Smooth muscle cell (in vitro differentiated cells): ENCODE data around the gene TMEM117. TPM values are rescaled to one million over a fixed set of nuclear protein-coding genes. Genes with fewer than 3 reads are reported as not detected.
A peak's percentile ranks its signal among the peaks of the same experiment; 100 is the strongest.
"Not testable (repeated sequence)": the region's sequence is repeated elsewhere in the genome, so short reads cannot be mapped to it uniquely, and the experiment has no call there.

Experiments used
- DNase-seq: peaks from one replicate; lab custom pipeline; 2025; ENCODE audit not compliant: unreplicated experiment; lab: John Stamatoyannopoulos, UW
- H2AFZ ChIP-seq: fragments of 200-600 bp; sonication (generic); 2 replicates; pipeline ENCODE4 v1.6.0; 2016; ENCODE audit warnings: antibody characterized with exemption, low read depth, mild to moderate bottlenecking
- H3F3A ChIP-seq: fragments of 200-600 bp; sonication (generic); 2 replicates; pipeline ENCODE4 v1.6.0; 2017; ENCODE audit warnings: antibody characterized with exemption, low read depth
- H3K27ac ChIP-seq: fragments of 200-600 bp; sonication (generic); 2 replicates; pipeline ENCODE4 v1.5.1; 2016; ENCODE audit warnings: low read depth, mild to moderate bottlenecking
- H3K27me3 ChIP-seq: fragments of 200-600 bp; sonication (generic); 2 replicates; pipeline ENCODE4 v1.6.1; 2016; ENCODE audit warnings: low read depth, mild to moderate bottlenecking
- H3K36me3 ChIP-seq: fragments of 200-600 bp; sonication (generic); 2 replicates; pipeline ENCODE4 v1.5.1; 2016; ENCODE audit warnings: low read depth
- H3K4me1 ChIP-seq: fragments of 200-600 bp; sonication (generic); 2 replicates; pipeline ENCODE4 v1.5.1; 2016; ENCODE audit warnings: low read depth
- H3K4me2 ChIP-seq: fragments of 200-600 bp; sonication (generic); 2 replicates; pipeline ENCODE4 v1.6.0; 2016; ENCODE audit warnings: mild to moderate bottlenecking
- H3K4me3 ChIP-seq: fragments of 200-600 bp; sonication (generic); 2 replicates; pipeline ENCODE4 v1.5.1; 2016; ENCODE audit warnings: mild to moderate bottlenecking
- H3K79me2 ChIP-seq: fragments of 200-600 bp; sonication (generic); 2 replicates; pipeline ENCODE4 v1.6.0; 2016; ENCODE audit warnings: low read depth, mild to moderate bottlenecking
- H3K9ac ChIP-seq: fragments of 200-600 bp; sonication (generic); 2 replicates; pipeline ENCODE4 v1.6.0; 2016; ENCODE audit warnings: low read depth
- H3K9me3 ChIP-seq: fragments of 200-600 bp; sonication (generic); replicated peaks from 2 replicates; pipeline ENCODE4 v1.5.1; 2016; ENCODE audit warnings: low read depth
- H4K20me1 ChIP-seq: fragments of 200-600 bp; sonication (generic); 2 replicates; pipeline ENCODE4 v1.6.0; 2016; ENCODE audit warnings: low read depth
- CTCF ChIP-seq: fragments of 200-600 bp; sonication (generic); IDR thresholded peaks from 2 replicates; pipeline ENCODE4 v1.5.1; 2017; ENCODE audit warnings: borderline replicate concordance, mild to moderate bottlenecking, antibody characterized with exemption; ENCODE audit not compliant: insufficient read depth, poor library complexity, severe bottlenecking
- WGBS: methylation state at CpG from one replicate; pipeline ENCODE4 v1.1.7; 2016; ENCODE audit warnings: low lambda C conversion rate; 5-methylcytosine and 5-hydroxymethylcytosine counted together
- polyA plus RNA-seq: library from polyadenylated mRNA; unstranded; fragments of >200 nt; fragmentation: Nextera tagmentation; extraction: Ambion mirVana; gene quantifications from 2 replicates; pipeline ENCODE4 v1.2.1, GENCODE V29; 2016
- total RNA-seq: library from RNA; depleted of rRNA; stranded (reverse); fragments of >200 nt; gene quantifications from 2 replicates; pipeline ENCODE4 v1.2.3, GENCODE V29; 2014

The TMEM117 gene
- total and polyA plus RNA-seq, 2 experiments from 2014 or later: 13.0 to 38.9 TPM

- no peaks in the 10 kb centered on the region for H4K20me1 ChIP-seq
- H3K4me1 ChIP-seq: no peaks in the 10 kb centered on the region
- no peak overlapping the region for H2AFZ ChIP-seq
- H3K4me3 ChIP-seq: no peak overlapping the region
- TF ChIP-seq CTCF: no peak
- DNase-seq: no peak
- no peak overlapping the region for H3K4me2 ChIP-seq
- no peaks in the 10 kb centered on the region for H3K27me3 ChIP-seq
- H3K9me3 ChIP-seq: peaks cover 2% of the 10 kb centered on the region
- no peaks in the 10 kb centered on the region for H3K36me3 ChIP-seq
- H3K9ac ChIP-seq: no peak overlapping the region
- H3K27ac ChIP-seq: no peak overlapping the region
- 95% methylated on average over 3 of the region's 3 CpGs for WGBS
- H3F3A ChIP-seq: no peaks in the 10 kb centered on the region
- H3K79me2 ChIP-seq: no peaks in the 10 kb centered on the region
These were observed 410.7 kb downstream of the TMEM117 start for GRCh38 chr12:44246482-44247105.

DNA sequence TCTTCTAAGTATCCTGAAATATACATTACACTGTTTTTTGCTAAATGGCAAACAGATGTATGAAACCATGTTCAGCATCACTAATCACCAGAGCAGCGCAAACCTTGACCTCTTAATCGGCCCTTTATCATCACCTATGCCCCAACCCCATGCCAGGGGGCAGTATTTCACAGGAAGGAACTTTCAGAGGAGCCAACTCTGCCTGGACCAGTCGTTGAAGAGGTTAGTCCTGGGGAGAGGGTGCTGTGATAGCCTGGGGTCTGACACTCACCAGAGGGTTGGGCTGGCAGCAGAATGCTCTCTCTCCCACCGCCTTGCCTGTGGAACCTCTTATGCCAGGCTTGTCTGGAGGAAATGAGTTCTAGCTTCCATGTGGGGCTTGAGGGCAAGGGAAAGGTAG, 411.7 kb downstream of the TMEM117 start:
- no peak overlapping the region for H3K4me3 ChIP-seq
- H3K4me2 ChIP-seq: no peak overlapping the region
- H3K9me3 ChIP-seq: peaks cover 2% of the 10 kb centered on the region
- no peaks in the 10 kb centered on the region for H4K20me1 ChIP-seq
- peak; percentile 3 for TF ChIP-seq CTCF
- H2AFZ ChIP-seq: no peak overlapping the region
- no peaks in the 10 kb centered on the region for H3K4me1 ChIP-seq
- H3K36me3 ChIP-seq: no peaks in the 10 kb centered on the region
- no peaks in the 10 kb centered on the region for H3K79me2 ChIP-seq
- H3K9ac ChIP-seq: no peak overlapping the region
- H3F3A ChIP-seq: no peaks in the 10 kb centered on the region
- no peak for DNase-seq
- H3K27ac ChIP-seq: no peak overlapping the region
- H3K27me3 ChIP-seq: no peaks in the 10 kb centered on the region
- 77% methylated on average over 4 of the region's 4 CpGs for WGBS

DNA sequence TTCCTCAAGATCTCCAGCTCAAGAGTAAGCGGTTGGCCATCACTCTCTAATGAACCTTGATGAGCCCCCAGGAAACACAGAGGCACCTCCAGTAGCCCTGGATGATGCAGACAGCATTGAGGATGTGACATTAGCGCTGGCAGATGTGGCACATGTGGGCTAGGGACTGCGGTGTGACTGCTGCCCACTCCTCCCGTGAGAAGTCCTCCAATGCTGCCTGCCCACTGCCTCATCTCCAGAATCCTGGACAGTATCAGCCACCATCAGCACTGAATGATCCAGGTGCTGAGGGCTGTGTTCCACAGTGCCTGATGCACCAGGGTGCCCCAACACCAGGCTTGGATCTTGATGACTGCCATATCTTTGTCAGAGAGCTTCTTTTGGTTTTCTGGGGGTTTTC, 412.6 kb downstream of the TMEM117 start:
- no peaks in the 10 kb centered on the region for H4K20me1 ChIP-seq
- no peak overlapping the region for H3K4me2 ChIP-seq
- no peaks in the 10 kb centered on the region for H3K79me2 ChIP-seq
- WGBS: 95% methylated on average over 4 of the region's 4 CpGs
- no peak overlapping the region for H2AFZ ChIP-seq
- H3K9ac ChIP-seq: no peak overlapping the region
- no peaks in the 10 kb centered on the region for H3F3A ChIP-seq
- no peak for TF ChIP-seq CTCF
- no peak overlapping the region for H3K4me3 ChIP-seq
- no peak for DNase-seq
- no peaks in the 10 kb centered on the region for H3K36me3 ChIP-seq
- H3K27ac ChIP-seq: no peak overlapping the region
- no peaks in the 10 kb centered on the region for H3K4me1 ChIP-seq
- H3K9me3 ChIP-seq: peaks cover 2% of the 10 kb centered on the region
- H3K27me3 ChIP-seq: no peaks in the 10 kb centered on the region

DNA sequence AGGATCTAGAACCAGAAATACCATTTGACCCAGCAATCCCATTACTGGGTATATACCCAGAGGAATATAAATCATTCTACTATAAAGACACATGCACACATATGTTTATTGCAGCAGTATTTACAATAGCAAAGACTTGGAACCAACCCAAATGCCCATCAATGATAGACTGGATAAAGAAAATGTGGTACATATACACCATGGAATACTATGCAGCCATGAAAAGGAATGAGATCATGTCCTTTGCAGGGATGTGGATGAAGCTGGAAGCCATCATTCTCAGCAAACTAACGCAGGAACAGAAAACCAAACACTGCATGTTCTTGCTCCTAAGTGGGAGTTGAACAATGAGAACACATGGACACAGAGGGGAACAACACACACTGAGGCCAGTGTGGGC, 414.6 kb downstream of the TMEM117 start:
- 84% methylated on average over 1 of the region's 1 CpG for WGBS
- not testable (repeated sequence) for H3K9me3 ChIP-seq, H3K79me2 ChIP-seq, H3F3A ChIP-seq, H3K4me1 ChIP-seq, H3K27ac ChIP-seq, H3K4me2 ChIP-seq, H3K27me3 ChIP-seq, H4K20me1 ChIP-seq, DNase-seq, H3K4me3 ChIP-seq, H3K36me3 ChIP-seq, H2AFZ ChIP-seq, H3K9ac ChIP-seq
